Activated CD4-positive, alpha-beta T cell treated with anti-CD3 and anti-CD28 coated beads, Interleukin-2, amount 50 U/mL, for 48 hours (primary cell): ENCODE results near the gene CNDP1.
"Not testable (repeated sequence)": the region's sequence is repeated elsewhere in the genome, so short reads cannot be mapped to it uniquely, and the experiment has no call there.

ENCODE experiments used
- DNase-seq, 2 experiments: peaks; one replicate each; pipeline ENCODE4 v3.0.0-alpha.2; 2020

CNDP1 gene

DNA sequence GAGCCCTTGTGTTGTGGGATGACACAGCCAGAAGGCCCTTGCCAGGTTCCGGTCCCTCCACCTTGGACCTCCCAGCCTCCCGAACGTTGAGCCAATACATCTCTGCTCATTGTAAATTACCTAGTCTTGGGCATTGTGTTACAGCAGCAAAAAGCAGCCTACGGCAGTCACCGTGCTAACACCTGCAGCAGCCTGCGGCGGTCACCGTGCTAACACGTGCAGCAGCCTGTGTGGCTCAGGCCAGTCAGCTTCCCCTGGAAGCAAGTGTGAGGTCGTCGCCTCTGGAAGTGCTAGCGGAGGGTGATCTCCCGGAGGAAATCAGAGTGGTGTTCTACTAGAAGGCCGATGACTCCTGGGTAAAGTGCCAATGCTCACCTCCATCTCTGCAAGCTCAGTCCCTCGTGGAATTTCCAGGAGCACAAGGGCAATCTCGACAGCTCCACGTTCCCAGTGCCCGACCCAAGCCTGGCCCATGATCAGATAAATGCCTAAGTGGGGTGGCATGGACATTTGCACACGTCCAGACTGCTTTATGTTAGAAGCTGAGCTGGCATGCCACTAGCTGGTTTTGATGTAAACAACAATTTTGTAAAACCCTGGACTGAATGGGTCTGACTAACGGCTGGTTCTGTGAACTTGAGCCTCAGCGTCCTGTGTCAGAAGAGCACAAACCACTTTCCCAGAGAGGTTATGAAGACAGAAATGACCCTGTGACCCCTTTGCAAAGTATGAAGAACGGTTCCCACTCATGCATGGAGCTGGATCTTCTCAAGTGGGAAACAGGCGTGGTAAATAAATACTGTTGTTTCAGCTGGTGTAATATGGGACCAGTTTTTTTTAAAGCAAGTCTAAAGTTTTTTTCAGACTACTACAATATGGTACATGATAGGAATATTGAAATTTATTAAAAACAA, 11.4 kb upstream of the CNDP1 start:
- no peak for DNase-seq

- no peak for DNase-seq
Observed at GRCh38 chr18:74524097-74524496, 10.2 kb upstream of the CNDP1 start.

DNA sequence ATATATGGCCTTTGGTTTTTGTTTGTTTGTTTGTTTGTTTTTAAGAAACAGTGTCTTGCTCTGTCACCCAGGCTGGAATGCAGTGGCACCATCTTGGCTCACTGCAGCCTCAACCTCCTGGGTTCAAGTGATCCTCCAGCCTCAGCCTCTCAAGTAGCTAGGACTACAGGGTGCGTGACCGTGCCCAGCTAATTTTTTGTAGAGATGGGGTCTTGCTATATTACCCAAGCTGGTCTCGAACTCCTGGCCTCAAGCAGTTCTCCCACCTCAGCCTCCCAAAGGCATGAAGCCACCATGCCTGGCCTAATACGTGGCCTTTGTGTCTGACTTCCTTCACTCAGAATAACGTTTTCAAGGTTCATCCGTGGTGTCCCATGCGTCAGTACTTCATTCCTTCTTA, 9.4 kb upstream of the CNDP1 start:
- not testable (repeated sequence) for DNase-seq

- no peak for DNase-seq
Observed at GRCh38 chr18:74525741-74526140, 8.6 kb upstream of the CNDP1 start.

GRCh38 chr18:74526488-74526887, 7.8 kb upstream of the CNDP1 start:
- DNase-seq, result no peak

DNA sequence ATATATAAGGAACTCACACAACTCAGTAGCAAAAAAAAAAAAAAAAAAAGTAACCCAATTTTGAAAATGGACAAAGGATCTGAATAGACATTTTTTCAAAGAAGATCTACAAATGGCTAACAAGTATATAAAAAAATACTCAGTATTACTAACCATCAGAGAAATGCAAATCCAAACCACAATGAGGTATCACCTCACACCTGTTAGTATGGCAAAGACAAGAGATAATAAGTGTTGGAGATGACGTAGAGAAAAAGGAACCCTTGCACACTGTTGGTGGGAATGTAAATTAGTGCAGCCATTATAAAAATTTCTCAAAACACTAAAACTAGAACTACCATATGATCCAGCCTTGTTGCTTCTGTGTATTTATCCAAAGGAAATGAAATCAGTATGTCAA, 5.8 kb upstream of the CNDP1 start:
- no peak for DNase-seq

DNA sequence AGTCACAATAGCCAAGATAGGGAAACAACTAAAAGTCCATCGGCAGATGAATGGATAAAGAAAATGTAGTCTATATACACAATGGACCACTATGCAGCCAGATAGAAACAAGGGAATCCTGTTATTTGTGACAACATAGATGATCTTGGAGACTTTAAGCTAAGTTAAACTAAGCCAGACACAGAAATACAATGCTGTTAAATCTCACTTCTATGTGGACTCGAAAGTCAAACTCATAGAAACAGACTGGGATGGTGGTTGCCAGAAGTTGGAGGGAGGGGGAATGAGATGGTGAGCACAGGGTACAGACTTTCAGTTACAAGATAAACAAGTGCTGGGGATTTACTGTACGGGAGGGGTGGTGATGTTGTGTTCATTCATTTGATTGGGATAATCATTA, 5.4 kb upstream of the CNDP1 start:
- no peak for DNase-seq

DNA sequence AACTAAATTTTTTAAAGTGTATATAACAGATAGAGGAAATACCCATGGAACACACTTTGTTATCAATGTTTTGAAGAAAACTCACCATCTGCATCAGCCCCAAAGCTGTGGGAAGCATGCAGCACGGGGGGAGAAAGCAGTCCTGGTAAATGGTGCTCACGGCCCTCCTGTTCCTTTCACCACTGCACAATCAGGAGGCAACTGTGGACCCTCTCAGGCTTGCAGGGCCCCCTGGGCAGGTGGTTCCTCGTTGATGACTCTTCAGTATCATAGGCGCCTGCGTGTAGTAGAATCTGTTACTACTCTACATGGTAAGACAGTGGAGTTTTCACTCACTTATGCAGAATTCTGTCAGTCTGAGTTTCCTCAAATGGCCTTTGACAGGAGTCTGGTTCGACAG, 4.9 kb upstream of the CNDP1 start:
- DNase-seq, result no peak

DNA sequence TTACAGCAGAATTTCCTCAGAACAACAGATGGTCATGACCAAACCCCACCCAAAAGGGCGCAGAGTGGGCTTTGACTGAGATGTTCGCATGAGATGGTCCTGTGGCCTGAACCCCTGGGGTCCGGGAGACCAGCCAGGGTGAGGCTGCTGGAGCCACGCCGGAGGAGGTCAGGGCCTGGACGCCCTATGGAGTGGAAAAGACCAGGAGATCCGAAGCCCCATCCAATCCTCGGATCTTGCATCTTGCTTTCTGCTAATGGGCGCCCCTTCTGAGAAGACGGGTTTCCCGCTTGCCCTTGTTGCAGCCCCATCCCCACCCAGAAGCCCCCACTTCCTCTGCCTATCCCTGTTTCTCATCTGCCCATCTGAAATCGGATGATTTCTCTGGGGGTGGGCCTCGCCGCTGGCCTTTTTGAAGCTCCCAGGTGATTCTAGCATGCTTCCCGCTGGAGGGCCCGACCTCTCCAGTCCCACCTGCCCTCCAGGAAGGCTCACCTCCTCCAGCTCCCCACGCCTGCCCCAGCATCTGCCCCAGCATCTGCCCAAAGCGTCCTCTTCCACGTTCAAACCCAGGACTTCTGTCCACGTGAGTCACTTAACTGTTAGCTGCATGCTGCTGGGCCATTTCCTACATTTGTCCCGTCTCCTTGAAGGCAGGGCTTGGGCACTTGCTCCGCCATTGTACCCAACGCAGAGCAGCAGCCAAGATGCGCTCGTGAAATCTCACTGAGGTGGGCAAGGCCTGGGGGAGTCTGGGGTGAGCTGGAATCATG, 4.3 kb upstream of the CNDP1 start:
- no peak for DNase-seq

DNA sequence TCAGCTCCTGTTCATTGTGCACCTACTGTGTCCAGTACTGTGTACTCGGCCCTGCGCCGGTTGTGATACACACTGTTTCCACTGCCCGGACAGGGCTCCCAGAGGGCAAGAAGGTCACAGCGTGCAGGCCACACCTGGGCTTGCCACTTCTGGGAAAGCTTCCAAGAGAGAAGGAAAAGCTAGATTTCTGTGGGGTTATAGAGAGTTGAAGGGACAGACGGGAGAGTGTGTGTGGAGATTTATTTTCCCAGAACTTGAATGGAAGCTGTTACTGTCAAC, 3.8 kb upstream of the CNDP1 start:
- no peak for DNase-seq

DNA sequence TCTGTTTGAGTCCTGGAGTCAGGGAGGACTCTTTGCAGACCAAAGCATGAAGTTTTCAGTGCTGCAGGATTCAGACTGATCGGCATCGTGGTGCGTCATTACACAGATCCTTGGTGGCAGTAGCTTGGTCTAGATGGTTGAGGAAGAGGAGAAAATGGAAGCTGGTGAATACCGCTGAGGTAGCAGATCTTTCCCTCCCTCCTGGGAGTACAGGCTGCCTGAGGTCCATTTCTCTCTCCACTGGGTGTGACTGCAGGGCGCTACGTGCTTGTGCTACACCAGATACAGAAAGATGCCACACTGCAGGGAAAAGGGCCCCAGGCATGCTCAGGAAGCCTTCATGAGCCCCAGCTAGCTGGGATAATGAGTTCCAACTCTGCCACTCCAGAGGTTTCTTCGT, 3.3 kb upstream of the CNDP1 start:
- no peak for DNase-seq

DNA sequence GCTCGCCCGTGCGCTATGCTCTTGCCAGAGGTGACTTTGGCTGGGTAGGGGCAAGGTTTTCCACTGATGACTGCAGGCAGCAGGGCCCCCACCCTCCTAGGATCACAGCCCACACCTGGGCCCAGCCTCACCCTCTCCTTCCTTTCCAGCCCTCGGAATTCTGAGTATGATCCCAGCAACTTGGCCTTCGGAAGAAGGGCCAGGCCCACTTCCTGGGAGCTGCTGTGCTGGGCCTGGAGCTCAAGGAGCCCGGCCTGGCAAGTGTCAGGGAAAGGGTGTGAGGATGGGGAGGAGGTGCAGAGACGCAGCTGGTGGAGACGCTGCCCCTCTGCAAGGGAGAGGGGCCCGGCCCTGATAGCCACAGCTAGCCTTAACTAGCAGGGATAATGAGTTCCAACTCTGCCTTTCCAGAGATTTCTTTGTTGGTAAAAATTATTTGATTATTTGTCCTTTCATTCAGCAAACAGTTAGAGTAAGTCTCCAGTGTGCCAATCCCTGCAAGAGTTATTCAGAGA, 1.7 kb upstream of the CNDP1 start:
- no peak for DNase-seq

- DNase-seq, result no peak
Observed at GRCh38 chr18:74533666-74534065, 634 bp upstream of the CNDP1 start.

- DNase-seq, result no peak
Observed at GRCh38 chr18:74534981-74535649, 815 bp downstream of the CNDP1 start.

DNA sequence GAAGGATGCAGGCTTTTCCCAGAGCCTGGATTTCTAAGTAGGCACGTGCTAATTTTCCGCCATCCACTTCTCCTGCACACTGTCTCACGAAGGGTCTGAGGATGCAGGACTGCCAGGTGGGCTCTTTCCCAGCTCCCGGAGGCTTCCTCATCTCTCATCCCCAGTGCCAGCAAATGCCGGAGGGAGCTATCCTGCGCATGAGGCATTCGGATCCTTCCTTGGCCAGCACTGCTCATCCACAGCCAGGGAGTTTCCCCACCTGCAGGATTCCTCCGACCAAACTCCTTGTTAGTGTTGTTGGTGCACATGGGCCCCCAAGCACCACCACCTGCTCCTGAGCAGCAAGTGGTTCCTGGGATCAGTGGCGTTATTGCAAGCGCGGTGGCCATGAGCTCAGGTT, 5.0 kb downstream of the CNDP1 start:
- no peak for DNase-seq

GRCh38 chr18:74540652-74541421, 6.5 kb downstream of the CNDP1 start:
- DNase-seq, result no peak

- DNase-seq, result no peak
Observed at GRCh38 chr18:74541703-74542555, 7.6 kb downstream of the CNDP1 start.

DNA sequence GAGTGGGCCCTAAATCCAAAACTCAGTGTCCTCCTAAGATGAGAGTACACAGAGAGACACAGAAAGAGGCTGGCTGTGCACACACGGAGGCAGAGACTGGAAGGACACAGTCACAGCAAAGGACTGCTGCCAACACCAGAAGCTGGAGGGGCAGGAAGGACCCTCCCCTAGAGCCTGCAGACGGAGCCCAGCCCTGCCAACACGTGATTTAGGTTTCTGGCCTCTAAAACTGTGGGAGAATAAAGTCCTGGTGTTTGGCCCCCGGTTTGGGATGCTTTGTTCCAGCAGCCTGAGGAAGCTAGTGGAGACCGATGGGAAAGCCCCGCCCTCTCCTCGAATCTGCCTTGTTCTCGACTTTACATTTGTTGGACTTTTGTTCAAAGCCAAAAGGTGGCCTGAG, 10.6 kb downstream of the CNDP1 start:
- no peak for DNase-seq

DNA sequence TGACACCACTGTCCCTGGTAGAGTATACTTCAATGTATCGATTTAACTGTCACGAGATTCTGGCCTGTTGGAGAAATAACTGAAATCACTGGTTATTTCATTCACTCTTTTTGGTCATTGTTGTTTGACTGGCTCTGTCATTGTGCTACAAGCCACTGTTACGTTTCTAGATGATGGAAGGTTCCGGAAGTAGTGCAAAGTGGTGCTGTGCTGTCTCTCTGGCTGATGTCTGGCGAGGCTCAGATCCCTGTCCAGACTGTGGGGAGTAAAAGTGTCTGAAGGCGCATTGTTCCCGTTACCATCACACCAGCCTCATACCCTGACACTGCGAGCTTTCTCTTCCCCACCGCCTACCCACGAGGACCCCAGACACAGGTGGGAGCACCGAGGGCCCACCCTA, 11.7 kb downstream of the CNDP1 start:
- no peak for DNase-seq

DNA sequence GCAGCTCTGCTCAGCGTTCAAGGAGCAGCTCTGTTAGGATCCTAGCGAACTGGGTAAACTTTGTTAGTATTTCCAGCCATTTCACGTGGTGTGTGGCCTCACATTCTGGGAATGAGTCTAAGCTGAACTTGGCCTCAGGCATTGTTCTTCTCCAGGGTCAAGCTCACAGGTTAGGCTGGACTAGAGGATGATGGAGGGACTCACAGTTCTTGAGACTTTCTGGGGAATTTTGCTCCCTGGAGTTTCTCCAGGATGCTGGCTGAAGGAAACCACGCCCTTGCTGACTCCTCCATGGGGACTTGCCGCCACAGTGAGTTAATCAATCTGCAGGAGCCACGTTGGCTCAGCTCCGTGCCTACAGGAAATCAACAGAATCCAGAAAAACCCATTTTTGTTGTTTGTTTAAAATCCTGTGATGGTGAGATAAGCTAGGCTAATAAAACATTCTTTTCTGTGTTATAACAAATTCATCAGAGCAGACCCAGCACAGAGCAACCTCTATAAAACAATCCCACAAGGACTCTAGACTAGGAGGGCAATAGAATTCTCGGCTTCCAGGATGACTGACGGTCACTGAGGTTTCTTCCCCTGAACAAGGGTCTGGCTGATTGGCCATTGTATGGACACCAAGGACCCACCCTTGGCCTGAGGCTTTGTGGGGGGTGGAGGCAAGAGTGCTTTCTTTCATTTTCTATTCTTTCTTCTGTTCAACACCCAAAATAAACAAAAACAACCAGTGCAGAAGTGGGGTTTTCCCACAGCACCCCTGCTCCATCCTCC, 12.6 kb downstream of the CNDP1 start:
- DNase-seq, result no peak

DNA sequence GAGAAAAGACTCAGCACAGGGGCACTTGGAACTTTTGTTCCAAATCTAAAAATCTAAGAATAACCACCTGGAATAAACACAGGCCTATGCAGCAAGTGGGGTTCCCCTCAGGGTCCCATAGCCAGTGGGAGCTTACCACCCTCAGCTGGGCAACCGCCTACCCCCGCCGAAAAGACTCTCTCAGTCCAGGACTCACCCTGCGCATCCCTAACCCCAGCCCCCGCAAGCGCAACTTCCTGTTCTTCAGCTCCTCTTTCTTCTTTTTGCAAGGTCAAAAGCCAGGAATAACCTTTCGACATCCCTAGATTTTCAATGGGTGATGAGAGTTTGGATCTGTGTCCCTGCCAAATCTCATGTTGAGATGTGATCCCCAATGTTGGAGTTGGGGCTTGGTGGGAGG, 13.6 kb downstream of the CNDP1 start:
- no peak for DNase-seq
